T47D (cell line): ENCODE data around the gene ABCG4.

Source experiments
- DNase-seq, 2 experiments: peaks; one replicate each; pipeline versions ENCODE4 v3.0.0 to v3.0.0-alpha.2; 2011 to 2012; ENCODE audit warnings: low read depth in 1 of 2, low spot score in 1 of 2
- JUND ChIP-seq: IDR thresholded peaks from 2 replicates; pipeline ENCODE4 v1.6.1; 2012; ENCODE audit warnings: low read depth
- in situ Hi-C: cut with HindIII; loops from 2 replicates; pipeline ENCODE4 v1.10.0; 2016; ENCODE audit warnings: low sequenced_read_pairs, low pct_unique_long_range_greater_than_20kb

ABCG4 gene

GRCh38 chr11:119108857-119109221, 40.0 kb upstream of the ABCG4 start:
- in situ Hi-C loops = no loop called here
- TF ChIP-seq JUND = no peak
- DNase-seq = no peak

- no peak for TF ChIP-seq JUND
- no peak for DNase-seq
- in situ Hi-C loops = no loop called here
These were observed 39.0 kb upstream of the ABCG4 start for GRCh38 chr11:119109843-119110242.

GRCh38 chr11:119110439-119110838, 38.4 kb upstream of the ABCG4 start:
- in situ Hi-C loops = no loop called here
- no peak for TF ChIP-seq JUND
- no peak for DNase-seq

- in situ Hi-C loops = no loop called here
- no peak for TF ChIP-seq JUND
- DNase-seq = no peak
These were observed 37.4 kb upstream of the ABCG4 start for GRCh38 chr11:119111361-119111925.

- TF ChIP-seq JUND = no peak
- in situ Hi-C loops = no loop called here
- no peak for DNase-seq
These were observed 36.4 kb upstream of the ABCG4 start for GRCh38 chr11:119112314-119113020.

GRCh38 chr11:119113716-119114115, 35.1 kb upstream of the ABCG4 start:
- TF ChIP-seq JUND = no peak
- DNase-seq = no peak
- in situ Hi-C loops = no loop called here

GRCh38 chr11:119114351-119114750, 34.5 kb upstream of the ABCG4 start:
- in situ Hi-C loops = no loop called here
- no peak for DNase-seq
- no peak for TF ChIP-seq JUND

GRCh38 chr11:119115484-119116234, 33.2 kb upstream of the ABCG4 start:
- TF ChIP-seq JUND = no peak
- no peak for DNase-seq
- in situ Hi-C loops = no loop called here

GRCh38 chr11:119116235-119116594, 32.6 kb upstream of the ABCG4 start:
- no peak for TF ChIP-seq JUND
- in situ Hi-C loops = no loop called here
- DNase-seq = no peak

GRCh38 chr11:119116601-119117000, 32.3 kb upstream of the ABCG4 start:
- no peak for TF ChIP-seq JUND
- in situ Hi-C loops = no loop called here

GRCh38 chr11:119117004-119117706, 31.7 kb upstream of the ABCG4 start:
- in situ Hi-C loops = no loop called here
- DNase-seq = no peak
- TF ChIP-seq JUND = no peak

More at GRCh38 chr11:119116601-119117000, 32.3 kb upstream of the ABCG4 start:
- DNase-seq = no peak

- no peak for DNase-seq
- TF ChIP-seq JUND = no peak
- in situ Hi-C loops = no loop called here
These were observed 30.6 kb upstream of the ABCG4 start for GRCh38 chr11:119118227-119118626.

- in situ Hi-C loops = no loop called here
- no peak for DNase-seq
- TF ChIP-seq JUND = no peak
These were observed 29.9 kb upstream of the ABCG4 start for GRCh38 chr11:119118946-119119345.
